Head of caudate nucleus (tissue), 42 donors: Measurements from ENCODE around the gene RXFP4.
A peak's percentile ranks its signal among the peaks of the same experiment; 100 is the strongest.

ENCODE experiments used
- DNase-seq, 42 donors: peaks; one replicate each; pipeline versions ENCODE4 v3.0.0 to v3.0.0-alpha.2; 2020 to 2021; ENCODE audit warnings: mixed read lengths in 7 of 42
- intact Hi-C: fragments of 100-400 bp; cut with DNase I; formaldehyde crosslinking; loops from one replicate; pipeline ENCODE4 v1.15.0; 2022

Gene RXFP4

GRCh38 chr1:155971910-155972809, 30.7 kb downstream of the RXFP4 start:
- DNase-seq, result peak in 40 of 42 donors; percentile 56 to 89 (median 77)
- intact Hi-C loops, result loop anchor here (5.0 kb wide), 1 partner anchor 115 kb away; the partner anchor contains the start of genes GON4L and SYT11

DNA sequence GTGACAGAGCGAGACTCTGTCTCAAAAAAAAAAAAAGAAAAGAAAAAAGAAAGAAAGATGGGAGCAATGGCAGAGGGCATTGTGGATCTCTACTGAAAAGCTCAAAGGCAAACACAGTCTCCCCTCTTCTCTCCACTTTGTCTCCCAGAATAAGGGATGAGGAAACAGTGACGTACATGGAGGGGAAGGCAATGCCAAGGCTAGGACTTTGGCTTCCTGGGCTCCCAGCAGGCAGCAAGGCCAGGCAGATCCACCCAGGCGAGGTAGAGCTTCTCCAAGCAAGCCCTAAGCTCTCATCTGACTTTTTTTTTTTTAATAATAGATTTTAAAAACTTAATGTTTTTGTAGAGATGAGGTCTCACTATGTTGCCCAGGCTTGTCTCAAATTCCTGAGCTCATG, 32.3 kb downstream of the RXFP4 start:
- peak in 2 of 42 donors; percentile 35 to 57 for DNase-seq
- intact Hi-C loops, result loop anchor here (5.0 kb wide), 1 partner anchor 116 kb away; the partner anchor contains the start of genes GON4L and SYT11

GRCh38 chr1:155974208-155975115, 33.0 kb downstream of the RXFP4 start:
- DNase-seq, result peak; percentile 68 to 94 (median 85)
- intact Hi-C loops, result loop anchor here (5.0 kb wide), 1 partner anchor 117 kb away; the partner anchor contains the start of genes GON4L and SYT11

DNA sequence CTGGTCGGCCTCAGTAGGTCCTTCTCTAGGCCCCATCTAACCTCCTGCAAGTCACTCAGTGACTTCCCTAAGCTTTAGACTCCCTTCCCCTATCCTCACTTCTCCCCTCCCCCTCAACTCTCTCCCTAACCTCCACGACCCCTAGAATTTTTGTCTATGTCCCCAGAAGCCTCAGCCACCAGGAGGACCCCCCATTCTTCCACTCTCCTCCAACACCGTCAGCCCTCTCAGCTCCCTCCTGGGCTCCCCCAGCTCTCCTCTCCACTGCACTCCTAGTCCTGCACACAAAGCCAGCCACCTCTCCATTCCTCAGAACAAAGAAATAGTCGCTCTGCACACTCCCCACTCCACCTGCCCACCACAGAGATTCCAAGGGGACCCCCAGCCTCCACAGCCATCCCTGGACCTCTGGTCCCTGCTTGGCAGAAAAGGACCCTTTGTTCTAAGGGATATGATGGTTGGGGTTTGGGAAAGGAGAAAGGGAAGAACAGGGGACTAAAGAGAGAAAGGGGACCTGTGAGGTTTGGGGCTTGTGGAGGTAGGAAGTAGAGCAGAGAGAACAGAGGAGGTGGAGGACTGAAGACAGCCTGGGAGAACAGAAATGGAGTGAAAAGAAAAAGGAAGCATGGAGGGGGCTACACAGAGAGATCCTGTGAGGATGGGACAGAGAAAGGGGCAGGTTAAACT, 34.1 kb downstream of the RXFP4 start:
- intact Hi-C loops, result no loop called here
- DNase-seq, result peak in 2 of 42 donors; percentile 9 to 51

DNA sequence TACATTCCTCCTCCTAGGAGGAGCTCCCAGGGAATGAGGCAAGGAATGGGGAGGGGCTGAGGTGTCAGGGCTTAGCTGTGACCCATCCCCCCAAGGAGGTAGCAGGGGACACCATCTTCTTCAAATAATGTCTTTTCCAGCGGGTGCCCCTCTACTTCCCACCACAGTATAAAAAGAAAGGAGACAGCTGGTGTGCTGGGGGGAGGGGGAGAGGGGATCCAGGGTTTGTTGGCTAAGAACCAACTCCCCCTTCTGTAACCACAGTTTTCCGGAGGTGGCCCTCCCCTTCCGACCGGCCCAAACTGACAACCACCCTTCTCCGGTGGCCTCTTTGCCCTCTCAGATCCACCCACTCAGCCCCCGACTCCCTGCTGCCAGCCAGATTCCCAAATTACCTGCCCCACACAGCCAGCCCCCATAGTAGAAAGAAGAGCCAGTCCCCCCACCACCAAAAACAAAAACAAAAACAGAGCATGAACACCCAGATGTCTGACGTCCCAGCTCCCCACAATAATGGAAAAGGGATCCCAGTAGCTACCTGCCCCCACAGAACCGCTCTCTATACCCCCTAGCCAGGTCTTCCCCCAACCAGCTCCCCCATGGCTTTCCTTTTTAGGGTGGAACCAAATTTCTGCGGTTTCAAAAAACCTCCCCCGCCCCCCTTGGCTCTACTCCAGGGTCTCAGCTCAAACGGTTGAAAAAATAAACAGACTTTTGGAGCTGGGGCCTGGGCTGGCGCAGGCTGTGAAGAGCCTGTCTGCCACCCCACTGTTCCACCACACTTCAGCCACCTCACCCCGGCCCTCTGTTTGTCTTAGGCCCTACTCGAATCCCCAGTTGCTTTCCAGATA, 34.8 kb downstream of the RXFP4 start:
- DNase-seq, result peak in 28 of 42 donors; percentile 17 to 79 (median 58)

GRCh38 chr1:155976913-155977689, 35.7 kb downstream of the RXFP4 start:
- peak in 11 of 42 donors; percentile 27 to 70 (median 47) for DNase-seq
- intact Hi-C loops, result no loop called here

More for the DNA sequence above, 34.8 kb downstream of the RXFP4 start:
- intact Hi-C loops, result no loop called here

DNA sequence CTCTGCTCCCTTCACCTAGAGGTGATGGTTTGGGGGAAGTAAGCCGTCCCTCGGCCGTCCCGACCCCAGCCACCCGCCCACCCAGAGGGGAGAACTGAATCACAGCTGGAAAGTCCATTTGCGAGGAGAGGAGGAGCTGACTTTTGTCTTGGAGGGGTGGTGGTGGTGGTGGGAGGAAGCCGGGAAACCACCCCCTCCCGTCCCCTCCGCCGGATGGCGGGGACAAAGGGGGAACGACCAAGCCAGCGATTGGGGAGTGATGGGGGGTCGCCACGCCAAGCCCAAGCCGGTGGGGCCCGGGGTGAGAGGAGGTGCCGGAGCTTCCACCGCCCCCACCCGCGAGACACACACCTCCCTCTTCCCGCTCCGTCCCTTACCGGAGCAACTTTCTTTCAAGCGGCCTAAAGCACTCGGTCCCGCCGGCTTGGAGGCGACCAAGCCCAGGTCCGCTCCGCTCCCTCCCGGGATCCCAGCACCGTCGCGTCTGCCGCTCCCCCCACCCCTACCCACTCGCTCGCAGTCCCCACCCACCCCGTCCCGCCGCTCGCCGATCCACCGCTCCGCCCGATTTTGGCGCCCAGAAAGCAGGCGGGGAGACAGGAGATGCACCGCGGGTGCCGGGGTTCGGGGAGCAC, 36.4 kb downstream of the RXFP4 start:
- peak in 34 of 42 donors; percentile 50 to 81 (median 64) for DNase-seq
- intact Hi-C loops, result no loop called here

DNA sequence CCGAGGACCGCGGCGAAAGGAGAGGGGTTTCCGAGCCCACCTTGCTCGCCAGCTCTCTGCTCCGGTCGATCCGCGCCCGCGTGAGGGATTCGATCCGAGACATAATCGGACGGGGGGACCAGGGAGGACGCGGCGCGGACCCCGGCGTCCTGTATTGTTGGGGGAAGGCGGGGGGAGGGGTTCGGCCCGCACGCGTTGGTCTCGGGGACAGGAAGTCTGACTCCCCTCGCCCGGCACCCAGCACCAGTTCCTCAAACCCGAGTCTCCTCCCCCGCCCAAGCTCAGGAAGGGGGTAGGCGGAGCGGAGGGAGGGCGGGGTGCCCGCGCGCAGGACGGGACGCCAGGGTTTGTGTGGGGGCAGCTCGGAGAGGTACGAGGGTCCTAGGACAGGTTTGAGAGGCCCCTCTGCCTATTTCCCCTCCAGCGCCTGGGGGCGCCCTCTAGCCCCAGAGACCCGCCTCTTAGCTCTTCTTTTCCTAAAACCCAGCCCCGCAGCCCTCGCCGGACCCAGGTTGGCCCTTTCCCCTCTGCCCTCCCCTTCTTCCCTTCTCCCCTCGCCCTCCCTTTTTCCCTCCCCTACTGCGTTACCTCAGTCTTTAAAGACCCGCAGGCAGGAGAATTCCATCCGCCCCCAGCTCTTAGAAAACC, 37.0 kb downstream of the RXFP4 start, which contains the start of gene ARHGEF2:
TSS of gene ARHGEF2 (minus strand) at position 223 of the 648 bp plus-strand sequence. CDS start at position 103, 120 bp downstream.
- intact Hi-C loops, result no loop called here
- peak; percentile 53 to 88 (median 78) for DNase-seq

DNA sequence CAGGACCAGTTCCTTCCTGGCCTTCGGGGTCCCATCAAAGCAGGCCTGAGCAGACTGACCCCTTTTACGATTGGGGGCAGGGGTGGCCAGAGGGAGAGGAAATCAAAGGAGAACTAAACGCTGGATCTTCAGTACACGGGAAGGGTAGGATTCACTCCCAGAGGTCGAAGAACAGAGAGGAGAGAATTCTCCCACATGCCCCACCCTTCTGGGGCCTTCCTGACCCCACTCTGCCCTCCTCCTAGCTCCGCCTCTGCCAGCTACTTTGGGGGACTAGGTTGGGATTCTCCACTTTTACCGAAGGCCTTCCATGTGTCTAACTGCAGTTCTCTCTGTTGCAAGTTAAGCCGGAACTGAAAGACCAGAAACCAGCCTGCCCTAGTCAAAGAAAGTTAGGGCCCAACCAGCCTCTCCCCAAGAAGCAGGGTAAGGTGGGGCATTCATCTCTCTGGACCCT, 37.6 kb downstream of the RXFP4 start:
- peak in 1 of 42 donors; percentile 44 for DNase-seq
- intact Hi-C loops, result no loop called here

DNA sequence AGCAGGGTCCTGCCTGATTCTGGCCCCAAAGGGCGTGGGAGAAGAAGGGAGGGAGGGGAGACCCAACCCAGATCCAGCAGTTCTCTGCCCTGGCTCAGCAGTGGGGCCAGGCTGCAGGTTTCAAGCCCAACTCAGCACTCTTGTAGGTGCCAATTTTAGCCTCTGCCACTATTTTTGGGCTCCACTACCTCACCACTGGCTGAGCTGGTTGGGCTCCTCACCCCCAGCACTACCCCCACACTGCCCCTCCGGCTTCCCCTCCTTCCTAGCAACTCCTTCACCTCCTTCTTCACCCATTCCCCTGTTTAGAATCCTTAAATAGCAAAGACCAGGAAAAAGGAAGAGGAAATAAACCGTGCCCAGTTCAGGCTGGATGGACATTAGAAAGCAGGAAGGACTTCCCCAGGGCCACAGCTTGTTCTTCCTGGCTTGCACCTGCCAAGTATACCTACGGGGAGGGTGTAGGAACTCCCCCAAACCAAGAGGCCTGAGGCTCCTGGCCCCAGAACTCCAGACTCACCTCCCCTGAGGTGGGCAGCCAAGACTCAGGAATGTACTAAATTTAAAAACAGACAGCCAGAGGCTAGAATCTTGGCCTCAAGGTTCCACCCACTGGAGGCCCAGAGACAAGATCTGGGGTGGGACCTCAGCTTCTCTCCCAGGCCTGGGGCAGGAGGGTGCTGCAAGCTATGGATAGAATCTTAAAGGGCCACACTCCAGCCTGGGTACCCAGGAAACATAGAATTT, 38.3 kb downstream of the RXFP4 start:
- DNase-seq, result no peak
- intact Hi-C loops, result loop anchor here (10.0 kb wide), 1 partner anchor 75 kb away; the partner anchor contains the start of genes LAMTOR2 and UBQLN4

GRCh38 chr1:155981266-155982088, 40.0 kb downstream of the RXFP4 start:
- no peak for DNase-seq
- intact Hi-C loops, result loop anchor here (10.0 kb wide), 1 partner anchor 73 kb away; the partner anchor contains the start of genes LAMTOR2 and UBQLN4

GRCh38 chr1:155982106-155982505, 40.7 kb downstream of the RXFP4 start:
- intact Hi-C loops, result loop anchor here (10.0 kb wide), 1 partner anchor 73 kb away; the partner anchor contains the start of genes LAMTOR2 and UBQLN4
- no peak for DNase-seq

GRCh38 chr1:155983191-155984024, 42.0 kb downstream of the RXFP4 start:
- peak in 2 of 42 donors; percentile 31 to 51 for DNase-seq
- intact Hi-C loops, result loop anchor here (10.0 kb wide), 1 partner anchor 71 kb away; the partner anchor contains the start of genes LAMTOR2 and UBQLN4
